ENCODE data around the gene COQ7.

COQ7 gene

GRCh38 chr16:19104607-19105006, 37.2 kb downstream of the COQ7 start:
- H2BK120ac ChIP-seq (ENCODE audit: low read depth, low read length): no peak overlapping the region
- H3K27ac ChIP-seq (replicated peaks; ENCODE audit: low read length): no peak overlapping the region
- H2BK15ac ChIP-seq (ENCODE audit: low read length): no peak overlapping the region
- H2BK5ac ChIP-seq (ENCODE audit: low read length): no peak overlapping the region
- no peaks in the 10 kb centered on the region for H3K27me3 ChIP-seq (ENCODE audit: control insufficient read depth in 3 of 3, insufficient read depth in 3 of 3, low read depth in 1 of 3, low read length in 3 of 3)
- H3K23ac ChIP-seq (ENCODE audit: low read depth, low read length, poor library complexity): no peak overlapping the region
- no peak overlapping the region for H4K91ac ChIP-seq (ENCODE audit: low read depth, low read length, poor library complexity)
- H2BK12ac ChIP-seq (ENCODE audit: low read length): no peak overlapping the region
- peak; percentile 14 for DNase-seq (ENCODE audit: low spot score)
- no peak overlapping the region for H4K8ac ChIP-seq (ENCODE audit: low read depth, low read length)
- H3K9ac ChIP-seq (ENCODE audit: low read depth, low read length, poor library complexity): no peak overlapping the region
- H2AFZ ChIP-seq (ENCODE audit: low read length): peak overlapping the region; percentile 37
- WGBS, 2 donors (ENCODE audit: extremely low coverage in 2 of 2, insufficient read length in 2 of 2, insufficient replicate concordance in 1 of 2): no CpG with 5 or more reads among the region's 5 CpGs
- H2AK5ac ChIP-seq (ENCODE audit: low read depth, low read length): no peak overlapping the region
- H3K14ac ChIP-seq (ENCODE audit: low read length): no peak overlapping the region
- H3K9me3 ChIP-seq (replicated peaks in 1 of 2; ENCODE audit: control insufficient read depth in 2 of 2, insufficient read depth in 1 of 2, low read depth in 1 of 2, low read length in 2 of 2): peaks cover 0 to 1% of the 10 kb centered on the region in 2 donors
- H3K79me1 ChIP-seq (ENCODE audit: low read depth, low read length): no peaks in the 10 kb centered on the region
- no peak overlapping the region for H3K4me2 ChIP-seq (ENCODE audit: insufficient read depth, low read length, poor library complexity, severe bottlenecking)
- H3K4me1 ChIP-seq (ENCODE audit: control insufficient read depth in 2 of 2, insufficient read depth in 1 of 2, low read depth in 1 of 2, low read length in 2 of 2): peaks cover 0 to 2% of the 10 kb centered on the region in 2 donors
- no peak overlapping the region for H3K4me3 ChIP-seq (ENCODE audit: low read length in 2 of 2)
- no peak overlapping the region for H3K18ac ChIP-seq (ENCODE audit: low read length)
- no peaks in the 10 kb centered on the region for H3K36me3 ChIP-seq (replicated peaks in 1 of 2; ENCODE audit: control insufficient read depth in 2 of 2, insufficient read depth in 2 of 2, low read length in 2 of 2)
- no peak overlapping the region for H3K4ac ChIP-seq (ENCODE audit: low read length)

- DNase-seq (ENCODE audit: low spot score): no peak
- no peak overlapping the region for H3K23ac ChIP-seq (ENCODE audit: low read depth, low read length, poor library complexity)
- no CpG with 5 or more reads among the region's 6 CpGs for WGBS, 2 donors (ENCODE audit: extremely low coverage in 2 of 2, insufficient read length in 2 of 2, insufficient replicate concordance in 1 of 2)
- H2BK120ac ChIP-seq (ENCODE audit: low read depth, low read length): no peak overlapping the region
- peaks cover 0 to 2% of the 10 kb centered on the region in 2 donors for H3K4me1 ChIP-seq (ENCODE audit: control insufficient read depth in 2 of 2, insufficient read depth in 1 of 2, low read depth in 1 of 2, low read length in 2 of 2)
- no peak overlapping the region for H3K14ac ChIP-seq (ENCODE audit: low read length)
- no peaks in the 10 kb centered on the region for H3K79me1 ChIP-seq (ENCODE audit: low read depth, low read length)
- H2BK12ac ChIP-seq (ENCODE audit: low read length): no peak overlapping the region
- H3K4ac ChIP-seq (ENCODE audit: low read length): no peak overlapping the region
- H3K9ac ChIP-seq (ENCODE audit: low read depth, low read length, poor library complexity): no peak overlapping the region
- H4K91ac ChIP-seq (ENCODE audit: low read depth, low read length, poor library complexity): no peak overlapping the region
- H3K4me3 ChIP-seq (ENCODE audit: low read length in 2 of 2): no peak overlapping the region
- peaks cover 0 to under 1% of the 10 kb centered on the region in 2 donors for H3K9me3 ChIP-seq (replicated peaks in 1 of 2; ENCODE audit: control insufficient read depth in 2 of 2, insufficient read depth in 1 of 2, low read depth in 1 of 2, low read length in 2 of 2)
- H3K4me2 ChIP-seq (ENCODE audit: insufficient read depth, low read length, poor library complexity, severe bottlenecking): no peak overlapping the region
- H3K27ac ChIP-seq (replicated peaks; ENCODE audit: low read length): no peak overlapping the region
- no peak overlapping the region for H2BK15ac ChIP-seq (ENCODE audit: low read length)
- no peaks in the 10 kb centered on the region for H3K36me3 ChIP-seq (replicated peaks in 1 of 2; ENCODE audit: control insufficient read depth in 2 of 2, insufficient read depth in 2 of 2, low read length in 2 of 2)
- H4K8ac ChIP-seq (ENCODE audit: low read depth, low read length): no peak overlapping the region
- no peaks in the 10 kb centered on the region for H3K27me3 ChIP-seq (ENCODE audit: control insufficient read depth in 3 of 3, insufficient read depth in 3 of 3, low read depth in 1 of 3, low read length in 3 of 3)
- no peak overlapping the region for H2BK5ac ChIP-seq (ENCODE audit: low read length)
- H2AK5ac ChIP-seq (ENCODE audit: low read depth, low read length): no peak overlapping the region
- H3K18ac ChIP-seq (ENCODE audit: low read length): no peak overlapping the region
- H2AFZ ChIP-seq (ENCODE audit: low read length): peak overlapping the region; percentile 37
These were observed 37.7 kb downstream of the COQ7 start for GRCh38 chr16:19105131-19105530.

- H2AK5ac ChIP-seq (ENCODE audit: low read depth, low read length): no peak overlapping the region
- no peak for DNase-seq (ENCODE audit: low spot score)
- no peak overlapping the region for H3K4me3 ChIP-seq (ENCODE audit: low read length in 2 of 2)
- H3K9me3 ChIP-seq (replicated peaks in 1 of 2; ENCODE audit: control insufficient read depth in 2 of 2, insufficient read depth in 1 of 2, low read depth in 1 of 2, low read length in 2 of 2): no peaks in the 10 kb centered on the region
- H3K27me3 ChIP-seq (ENCODE audit: control insufficient read depth in 3 of 3, insufficient read depth in 3 of 3, low read depth in 1 of 3, low read length in 3 of 3): no peaks in the 10 kb centered on the region
- H3K14ac ChIP-seq (ENCODE audit: low read length): no peak overlapping the region
- no peak overlapping the region for H2AFZ ChIP-seq (ENCODE audit: low read length)
- no peaks in the 10 kb centered on the region for H3K36me3 ChIP-seq (replicated peaks in 1 of 2; ENCODE audit: control insufficient read depth in 2 of 2, insufficient read depth in 2 of 2, low read length in 2 of 2)
- H3K18ac ChIP-seq (ENCODE audit: low read length): no peak overlapping the region
- no peak overlapping the region for H4K91ac ChIP-seq (ENCODE audit: low read depth, low read length, poor library complexity)
- H3K9ac ChIP-seq (ENCODE audit: low read depth, low read length, poor library complexity): no peak overlapping the region
- no peak overlapping the region for H2BK15ac ChIP-seq (ENCODE audit: low read length)
- no peak overlapping the region for H4K8ac ChIP-seq (ENCODE audit: low read depth, low read length)
- peaks cover 0 to 2% of the 10 kb centered on the region in 2 donors for H3K4me1 ChIP-seq (ENCODE audit: control insufficient read depth in 2 of 2, insufficient read depth in 1 of 2, low read depth in 1 of 2, low read length in 2 of 2)
- H2BK120ac ChIP-seq (ENCODE audit: low read depth, low read length): no peak overlapping the region
- no peak overlapping the region for H3K27ac ChIP-seq (replicated peaks; ENCODE audit: low read length)
- H3K79me1 ChIP-seq (ENCODE audit: low read depth, low read length): no peaks in the 10 kb centered on the region
- H3K4ac ChIP-seq (ENCODE audit: low read length): no peak overlapping the region
- H3K23ac ChIP-seq (ENCODE audit: low read depth, low read length, poor library complexity): no peak overlapping the region
- WGBS, 2 donors (ENCODE audit: extremely low coverage in 2 of 2, insufficient read length in 2 of 2, insufficient replicate concordance in 1 of 2): no CpG with 5 or more reads among the region's 11 CpGs
- H2BK5ac ChIP-seq (ENCODE audit: low read length): no peak overlapping the region
- H2BK12ac ChIP-seq (ENCODE audit: low read length): no peak overlapping the region
- H3K4me2 ChIP-seq (ENCODE audit: insufficient read depth, low read length, poor library complexity, severe bottlenecking): no peak overlapping the region
These were observed 38.6 kb downstream of the COQ7 start for GRCh38 chr16:19105891-19106624.

GRCh38 chr16:19106625-19107020, 39.2 kb downstream of the COQ7 start:
- Histone ChIP-seq H3K4me1 (ENCODE audit: control insufficient read depth in 2 of 2, insufficient read depth in 1 of 2, low read depth in 1 of 2, low read length in 2 of 2) (peaks cover 0 to 2% of the 10 kb centered on the region in 2 donors), H3K4ac (ENCODE audit: low read length) (no peak overlapping the region), H3K36me3 (replicated peaks in 1 of 2; ENCODE audit: control insufficient read depth in 2 of 2, insufficient read depth in 2 of 2, low read length in 2 of 2) (no peaks in the 10 kb centered on the region), H3K79me1 (ENCODE audit: low read depth, low read length) (no peaks in the 10 kb centered on the region), H3K27ac (replicated peaks; ENCODE audit: low read length) (no peak overlapping the region), H3K14ac (ENCODE audit: low read length) (no peak overlapping the region), H4K91ac (ENCODE audit: low read depth, low read length, poor library complexity) (no peak overlapping the region), H2BK120ac (ENCODE audit: low read depth, low read length) (no peak overlapping the region), H3K4me3 (ENCODE audit: low read length in 2 of 2) (no peak overlapping the region), H2AK5ac (ENCODE audit: low read depth, low read length) (no peak overlapping the region), H3K9ac (ENCODE audit: low read depth, low read length, poor library complexity) (no peak overlapping the region), H2BK15ac (ENCODE audit: low read length) (no peak overlapping the region), H4K8ac (ENCODE audit: low read depth, low read length) (no peak overlapping the region), H3K23ac (ENCODE audit: low read depth, low read length, poor library complexity) (no peak overlapping the region), H2BK12ac (ENCODE audit: low read length) (no peak overlapping the region), H3K4me2 (ENCODE audit: insufficient read depth, low read length, poor library complexity, severe bottlenecking) (no peak overlapping the region), H2AFZ (ENCODE audit: low read length) (no peak overlapping the region), H3K27me3 (ENCODE audit: control insufficient read depth in 3 of 3, insufficient read depth in 3 of 3, low read depth in 1 of 3, low read length in 3 of 3) (no peaks in the 10 kb centered on the region), H2BK5ac (ENCODE audit: low read length) (no peak overlapping the region), H3K18ac (ENCODE audit: low read length) (no peak overlapping the region), H3K9me3 (replicated peaks in 1 of 2; ENCODE audit: control insufficient read depth in 2 of 2, insufficient read depth in 1 of 2, low read depth in 1 of 2, low read length in 2 of 2) (no peaks in the 10 kb centered on the region)
- no peak for DNase-seq (ENCODE audit: low spot score)
- WGBS, 2 donors (ENCODE audit: extremely low coverage in 2 of 2, insufficient read length in 2 of 2, insufficient replicate concordance in 1 of 2): no CpG with 5 or more reads among the region's 2 CpGs
